Inferior parietal cortex (tissue), 1 donor: ENCODE measurements around the gene ALKBH8.
A peak's percentile ranks its signal among the peaks of the same experiment; 100 is the strongest.
"Not testable (repeated sequence)": the region's sequence is repeated elsewhere in the genome, so short reads cannot be mapped to it uniquely, and the experiment has no call there.

Source experiments
- DNase-seq: peaks from one replicate; pipeline ENCODE4 v3.0.0-alpha.2; 2016; ENCODE audit errors: extremely low spot score

ALKBH8 gene

GRCh38 chr11:107565219-107565937 is at the start of gene ALKBH8:
ALKBH8 (minus strand) TSS chr11:107565735; CDS start chr11:107560893, 4,842 bp downstream.
- DNase-seq: peak; percentile 84

- DNase-seq: no peak
Observed at GRCh38 chr11:107612445-107612844, 46.9 kb upstream of the ALKBH8 start.

- no peak for DNase-seq
Observed at GRCh38 chr11:107609400-107610218, 44.1 kb upstream of the ALKBH8 start.

- DNase-seq: no peak
Observed at GRCh38 chr11:107608809-107609208, 43.3 kb upstream of the ALKBH8 start.

GRCh38 chr11:107606141-107606540 is 40.6 kb upstream of the ALKBH8 start:
- no peak for DNase-seq

- no peak for DNase-seq
Observed at GRCh38 chr11:107605061-107606006, 39.8 kb upstream of the ALKBH8 start.

GRCh38 chr11:107598225-107599139 is 32.9 kb upstream of the ALKBH8 start:
- no peak for DNase-seq

- no peak for DNase-seq
Observed at GRCh38 chr11:107594736-107595135, 29.2 kb upstream of the ALKBH8 start.

GRCh38 chr11:107593951-107594350 is 28.4 kb upstream of the ALKBH8 start:
- DNase-seq: no peak

GRCh38 chr11:107592813-107593212 is 27.3 kb upstream of the ALKBH8 start:
- DNase-seq: peak; percentile 56

GRCh38 chr11:107592231-107592590 is 26.7 kb upstream of the ALKBH8 start:
- no peak for DNase-seq

GRCh38 chr11:107591378-107592230 is 26.1 kb upstream of the ALKBH8 start:
- no peak for DNase-seq

GRCh38 chr11:107590460-107591377 is 25.2 kb upstream of the ALKBH8 start, which contains the start of gene ELMOD1:
ELMOD1 (plus strand) TSS chr11:107591147; CDS start chr11:107618190, 27,043 bp downstream.
- DNase-seq: peak; percentile 47

- no peak for DNase-seq
Observed at GRCh38 chr11:107587306-107587979, 21.9 kb upstream of the ALKBH8 start.

- DNase-seq: no peak
Observed at GRCh38 chr11:107583629-107584195, 18.2 kb upstream of the ALKBH8 start.

- no peak for DNase-seq
Observed at GRCh38 chr11:107581147-107581546, 15.6 kb upstream of the ALKBH8 start.

GRCh38 chr11:107579169-107579568 is 13.6 kb upstream of the ALKBH8 start:
- DNase-seq: not testable (repeated sequence)

GRCh38 chr11:107577346-107577711 is 11.8 kb upstream of the ALKBH8 start:
- DNase-seq: no peak
